GM23248 (cell line): ENCODE results near the gene ANKRD11. TPM values are rescaled to one million over a fixed set of nuclear protein-coding genes. Genes with fewer than 3 reads are reported as not detected.
A peak's percentile ranks its signal among the peaks of the same experiment; 100 is the strongest.
"Not testable (repeated sequence)": the region's sequence is repeated elsewhere in the genome, so short reads cannot be mapped to it uniquely, and the experiment has no call there.

Source experiments
- DNase-seq: peaks from one replicate; pipeline ENCODE4 v3.0.0-alpha.2; 2015
- H2AFZ ChIP-seq: fragments of 200-600 bp; sonication (generic); 2 replicates; pipeline ENCODE4 v1.6.1; 2016; ENCODE audit warnings: antibody characterized with exemption
- H3F3A ChIP-seq: fragments of 200-600 bp; sonication (generic); 2 replicates; pipeline ENCODE4 v1.6.1; 2016; ENCODE audit warnings: mild to moderate bottlenecking, antibody characterized with exemption, mixed run types; ENCODE audit not compliant: insufficient read depth
- H3K27ac ChIP-seq: fragments of 200-600 bp; sonication (generic); 2 replicates; pipeline ENCODE4 v1.5.1; 2016; ENCODE audit warnings: mild to moderate bottlenecking
- H3K27me3 ChIP-seq: fragments of 200-600 bp; sonication (generic); replicated peaks from 2 replicates; pipeline ENCODE4 v1.6.1; 2016; ENCODE audit warnings: mild to moderate bottlenecking; ENCODE audit not compliant: insufficient read depth
- H3K36me3 ChIP-seq: fragments of 200-600 bp; sonication (generic); 2 replicates; pipeline ENCODE4 v1.6.1; 2016; ENCODE audit warnings: low read depth, mild to moderate bottlenecking
- H3K4me1 ChIP-seq: fragments of 200-600 bp; sonication (generic); 2 replicates; pipeline ENCODE4 v1.6.1; 2016; ENCODE audit warnings: mild to moderate bottlenecking; ENCODE audit not compliant: insufficient read depth
- H3K4me2 ChIP-seq: fragments of 200-600 bp; sonication (generic); one replicate; pipeline ENCODE4 v1.6.1; 2016; ENCODE audit warnings: mild to moderate bottlenecking; ENCODE audit not compliant: unreplicated experiment
- H3K4me3 ChIP-seq: fragments of 200-600 bp; sonication (generic); 2 replicates; pipeline ENCODE4 v1.5.1; 2016; ENCODE audit warnings: mild to moderate bottlenecking
- H3K79me2 ChIP-seq: fragments of 200-600 bp; sonication (generic); 2 replicates; pipeline ENCODE4 v1.6.1; 2016; ENCODE audit warnings: mild to moderate bottlenecking; ENCODE audit not compliant: insufficient read depth
- H3K9ac ChIP-seq: fragments of 200-600 bp; sonication (generic); 2 replicates; pipeline ENCODE4 v1.6.1; 2016; ENCODE audit warnings: mild to moderate bottlenecking
- H3K9me2 ChIP-seq: fragments of 200-600 bp; sonication (generic); 2 replicates; pipeline ENCODE4 v1.6.1; 2016; ENCODE audit warnings: mixed run types, mild to moderate bottlenecking, moderate library complexity; ENCODE audit not compliant: insufficient read depth
- H3K9me3 ChIP-seq: fragments of 200-600 bp; sonication (generic); one replicate; pipeline ENCODE4 v1.6.1; 2017; ENCODE audit warnings: low read depth
- H4K20me1 ChIP-seq: fragments of 200-600 bp; sonication (generic); 2 replicates; pipeline ENCODE4 v1.6.0; 2016; ENCODE audit not compliant: insufficient read depth
- EZH2 ChIP-seq: fragments of 200-600 bp; sonication (generic); IDR thresholded peaks from 2 replicates; pipeline ENCODE4 v1.6.1; 2018; ENCODE audit warnings: antibody characterized with exemption, mild to moderate bottlenecking; ENCODE audit not compliant: insufficient read depth, poor library complexity, severe bottlenecking
- EZH2phosphoT487 ChIP-seq: fragments of 200-600 bp; sonication (generic); IDR thresholded peaks from 2 replicates; pipeline ENCODE4 v1.6.1; 2018; ENCODE audit warnings: antibody characterized with exemption, moderate library complexity, mild to moderate bottlenecking, low read depth; ENCODE audit not compliant: insufficient read depth
- WGBS, 2 experiments: methylation state at CpG; one replicate each; pipeline ENCODE4 v1.1.6; 2015 to 2017; ENCODE audit warnings: low lambda C conversion rate in 2 of 2, low coverage in 1 of 2; ENCODE audit errors: missing lambda C conversion rate in 2 of 2; 5-methylcytosine and 5-hydroxymethylcytosine counted together
- in situ Hi-C: fragments of 300-500 bp; cut with MboI; formaldehyde crosslinking; loops from 2 replicates; pipeline ENCODE4 v1.15.0; 2020
- polyA plus RNA-seq: library from polyadenylated mRNA; unstranded; fragments of >200 nt; fragmentation: Nextera tagmentation; extraction: Ambion mirVana; gene quantifications from 2 replicates; pipeline ENCODE4 v1.2.1, GENCODE V29; 2016
- total RNA-seq: library from RNA; depleted of rRNA; stranded (reverse); fragments of >200 nt; shearing (Covaris generic); gene quantifications from 2 replicates; pipeline ENCODE4 v1.2.3, GENCODE V29; 2014

Gene ANKRD11
- total and polyA plus RNA-seq, 2 experiments from 2014 or later: 39.3 to 84.7 TPM

DNA sequence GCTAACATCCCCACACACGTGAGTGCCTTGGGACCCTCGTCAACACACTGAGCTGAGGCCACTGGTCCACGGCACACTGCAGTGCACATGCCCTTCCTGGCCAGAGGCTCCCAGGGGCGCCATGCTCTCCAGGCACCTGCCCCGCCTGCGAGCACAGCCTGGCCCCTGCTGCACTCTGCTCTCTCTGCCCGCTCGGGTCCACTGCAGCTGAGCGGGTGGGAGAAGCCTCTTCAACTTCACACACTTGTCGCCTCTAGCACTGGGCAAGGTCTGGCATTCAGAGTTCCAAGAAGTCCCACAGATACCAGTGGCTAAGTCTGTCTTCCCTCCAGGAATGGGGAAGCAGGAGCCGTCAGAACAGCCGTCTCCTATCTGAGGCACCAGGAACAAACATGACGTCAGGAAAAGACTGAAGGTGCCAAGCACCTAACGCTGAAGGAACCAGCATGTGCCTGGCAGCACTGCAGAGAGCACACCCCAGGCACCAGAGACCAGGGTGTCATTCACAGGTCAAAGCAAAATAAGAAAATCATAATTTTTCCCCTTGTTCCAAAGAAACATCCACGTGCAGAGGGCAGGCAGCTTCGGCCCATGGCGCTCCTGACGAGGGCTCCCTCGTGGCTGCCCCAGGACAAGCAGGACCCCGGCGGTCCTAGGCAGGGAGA is 189.9 kb downstream of the ANKRD11 start:
- Histone ChIP-seq H3K4me3 (no peak overlapping the region), H3K9me2 (no peaks in the 10 kb centered on the region), H2AFZ (no peak overlapping the region), H3K9ac (peak overlapping the region; percentile 66), H3K27ac (peak overlapping the region; percentile 98), H4K20me1 (peaks cover 15% of the 10 kb centered on the region), H3F3A (peaks cover 32% of the 10 kb centered on the region), H3K4me1 (peaks cover 19% of the 10 kb centered on the region), H3K27me3 (no peaks in the 10 kb centered on the region), H3K4me2 (no peak overlapping the region), H3K9me3 (no peaks in the 10 kb centered on the region), H3K79me2 (peaks cover 87% of the 10 kb centered on the region), H3K36me3 (peaks cover 14% of the 10 kb centered on the region; the same call in 1 of the 2 replicates)
- DNase-seq: no peak
- in situ Hi-C loops: no loop called here
- 80 to 82% methylated on average over 21 of the region's 21 CpGs for WGBS, 2 experiments
- TF ChIP-seq EZH2phosphoT487: no peak

GRCh38 chr16:89299357-89300111 is 190.8 kb downstream of the ANKRD11 start:
- H3K27ac ChIP-seq, H3K27me3 ChIP-seq, DNase-seq, H3K4me3 ChIP-seq, H3K9me3 ChIP-seq, H3K9me2 ChIP-seq, in situ Hi-C loops, H3K4me2 ChIP-seq, H3K9ac ChIP-seq, H2AFZ ChIP-seq: not testable (repeated sequence)
- Histone ChIP-seq H3K79me2 (peaks cover 87% of the 10 kb centered on the region), H4K20me1 (peaks cover 15% of the 10 kb centered on the region), H3F3A (peaks cover 32% of the 10 kb centered on the region), H3K36me3 (peaks cover 14% of the 10 kb centered on the region; the same call in 1 of the 2 replicates), H3K4me1 (peaks cover 19% of the 10 kb centered on the region)
- WGBS, 2 experiments: 93% methylated on average over 6 of the region's 10 CpGs; no CpG with 5 or more reads in 1 of the 2 experiments

- no peak overlapping the region for H3K27ac ChIP-seq
- H3K27me3 ChIP-seq: no peaks in the 10 kb centered on the region
- TF ChIP-seq EZH2phosphoT487: no peak
- no peak for TF ChIP-seq EZH2
- no peaks in the 10 kb centered on the region for H3K9me2 ChIP-seq
- H3K4me2 ChIP-seq: no peak overlapping the region
- peaks cover 87% of the 10 kb centered on the region for H3K79me2 ChIP-seq
- peaks cover 32% of the 10 kb centered on the region for H3F3A ChIP-seq
- H3K9me3 ChIP-seq: no peaks in the 10 kb centered on the region
- H4K20me1 ChIP-seq: peaks cover 15% of the 10 kb centered on the region; the same call in 1 of the 2 replicates
- H3K36me3 ChIP-seq: peaks cover 12% of the 10 kb centered on the region; the same call in 1 of the 2 replicates
- DNase-seq: no peak
- no peak overlapping the region for H3K4me3 ChIP-seq
- no peak overlapping the region for H2AFZ ChIP-seq
- H3K9ac ChIP-seq: no peak overlapping the region
- WGBS, 2 experiments: 95 to 97% methylated on average over 17 of the region's 17 CpGs
- in situ Hi-C loops: no loop called here
- peaks cover 19% of the 10 kb centered on the region for H3K4me1 ChIP-seq
These were observed 191.6 kb downstream of the ANKRD11 start for GRCh38 chr16:89298623-89299225.

DNA sequence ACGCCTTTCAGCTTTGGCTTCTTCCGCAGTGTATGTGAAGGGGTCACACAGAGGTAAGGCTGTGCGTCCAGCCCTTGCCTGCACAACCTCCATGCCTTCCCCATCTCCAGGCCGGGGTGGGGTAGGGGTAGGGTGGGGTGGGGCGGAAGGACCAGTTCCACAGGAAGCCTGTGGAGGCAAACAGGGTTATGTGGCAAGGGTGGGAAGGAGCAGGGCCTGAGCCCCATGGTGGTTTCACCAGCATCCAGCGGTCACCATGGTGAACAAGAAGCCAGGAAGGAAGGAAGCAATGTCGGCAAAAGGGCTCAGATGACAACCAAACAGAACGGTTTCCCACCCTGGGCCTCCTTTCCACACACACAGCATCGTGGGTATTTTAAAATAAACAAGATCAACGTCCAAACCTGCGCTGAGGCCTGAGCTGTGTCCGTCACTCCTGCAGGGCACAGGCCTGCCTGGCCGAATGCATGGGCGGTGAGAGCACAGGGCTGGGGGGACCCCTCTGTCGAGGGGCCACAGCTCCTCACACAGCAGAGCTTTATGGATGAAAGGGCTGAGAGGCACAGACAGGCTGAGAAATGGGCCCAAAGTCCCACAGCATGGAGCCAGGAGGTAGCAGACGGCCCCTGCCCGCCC is 192.3 kb downstream of the ANKRD11 start:
- no peaks in the 10 kb centered on the region for H3K9me3 ChIP-seq
- H3K79me2 ChIP-seq: peaks cover 85% of the 10 kb centered on the region
- peaks cover 19% of the 10 kb centered on the region for H3K4me1 ChIP-seq
- no peak for DNase-seq
- H3K36me3 ChIP-seq: 0 out of 2 replicates have a peak, but pooled peaks cover 6% of the 10 kb centered on the region
- H3K4me3 ChIP-seq: no peak overlapping the region
- peaks cover 15% of the 10 kb centered on the region; the same call in 1 of the 2 replicates for H4K20me1 ChIP-seq
- no peak for TF ChIP-seq EZH2
- TF ChIP-seq EZH2phosphoT487: no peak
- H3F3A ChIP-seq: peaks cover 32% of the 10 kb centered on the region
- H2AFZ ChIP-seq: no peak overlapping the region
- no peaks in the 10 kb centered on the region for H3K27me3 ChIP-seq
- WGBS, 2 experiments: 87 to 91% methylated on average over 17 of the region's 17 CpGs
- H3K27ac ChIP-seq: no peak overlapping the region
- H3K4me2 ChIP-seq: no peak overlapping the region
- no peak overlapping the region for H3K9ac ChIP-seq
- no peaks in the 10 kb centered on the region for H3K9me2 ChIP-seq
- in situ Hi-C loops: no loop called here
